ENCODE data around the gene USP15.

GRCh38 chr12:62268956-62269355 is 8.8 kb downstream of the USP15 start:
- TF ChIP-seq CTCF (conservative IDR thresholded peaks at IDR 0.05; ENCODE audit: low read depth, low read length) (no peak), MXI1 (IDR thresholded peaks at IDR 0.05; ENCODE audit: borderline replicate concordance, low read depth, low read length) (no peak), POLR2A (IDR thresholded peaks at IDR 0.05; ENCODE audit: low read depth, low read length) (no peak), RCOR1 (IDR thresholded peaks at IDR 0.05; ENCODE audit: insufficient replicate concordance, low read length) (no peak), USF2 (IDR thresholded peaks at IDR 0.05; ENCODE audit: low read depth, low read length) (no peak), FOS (IDR thresholded peaks at IDR 0.05; ENCODE audit: low read depth, low read length) (peak; percentile 74), CEBPB (IDR thresholded peaks at IDR 0.05; ENCODE audit: low read depth, low read length) (peak; percentile 93), ELK1 (IDR thresholded peaks at IDR 0.05; ENCODE audit: borderline replicate concordance, low read depth, low read length) (no peak), RFX5 (IDR thresholded peaks at IDR 0.05; ENCODE audit: low read depth, low read length) (no peak)

Data from IMR-90 (cell line).